22Rv1 (cell line): ENCODE measurements around the gene PARD3B.

Source experiments
- H3K27ac ChIP-seq: fragments of 450-650 bp; 2 replicates; pipeline ENCODE4 v1.5.1; 2017
- ZFX ChIP-seq: fragments of 450-650 bp; IDR thresholded peaks from 2 replicates; pipeline ENCODE4 v1.6.1; 2017; ENCODE audit warnings: antibody characterized with exemption, borderline replicate concordance
- TF ChIP-seq, protein P1 (sequence below): fragments of 450-650 bp; IDR thresholded peaks from 2 replicates; pipeline ENCODE4 v1.5.1; 2017; ENCODE audit warnings: mild to moderate bottlenecking

PARD3B gene

DNA sequence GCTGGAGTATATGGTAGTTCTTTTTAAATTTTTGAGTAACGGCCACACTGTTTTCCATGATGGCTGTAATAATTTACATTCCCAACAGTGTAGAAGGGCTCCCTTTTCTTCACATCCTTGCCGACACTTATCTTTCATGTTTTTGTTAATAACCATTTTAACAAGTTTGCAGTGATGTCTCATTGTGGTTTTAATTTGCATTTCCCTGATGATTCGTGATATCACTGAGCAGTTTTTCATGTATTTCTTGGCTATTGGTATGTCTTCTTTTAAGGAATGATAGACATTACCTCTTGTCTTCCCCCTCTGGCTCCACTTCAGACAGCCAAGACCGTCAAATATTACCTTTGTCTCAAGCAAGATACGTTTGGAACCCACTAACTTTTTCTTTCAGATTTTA, 765.9 kb downstream of the PARD3B start:
- TF ChIP-seq, protein P1, sequence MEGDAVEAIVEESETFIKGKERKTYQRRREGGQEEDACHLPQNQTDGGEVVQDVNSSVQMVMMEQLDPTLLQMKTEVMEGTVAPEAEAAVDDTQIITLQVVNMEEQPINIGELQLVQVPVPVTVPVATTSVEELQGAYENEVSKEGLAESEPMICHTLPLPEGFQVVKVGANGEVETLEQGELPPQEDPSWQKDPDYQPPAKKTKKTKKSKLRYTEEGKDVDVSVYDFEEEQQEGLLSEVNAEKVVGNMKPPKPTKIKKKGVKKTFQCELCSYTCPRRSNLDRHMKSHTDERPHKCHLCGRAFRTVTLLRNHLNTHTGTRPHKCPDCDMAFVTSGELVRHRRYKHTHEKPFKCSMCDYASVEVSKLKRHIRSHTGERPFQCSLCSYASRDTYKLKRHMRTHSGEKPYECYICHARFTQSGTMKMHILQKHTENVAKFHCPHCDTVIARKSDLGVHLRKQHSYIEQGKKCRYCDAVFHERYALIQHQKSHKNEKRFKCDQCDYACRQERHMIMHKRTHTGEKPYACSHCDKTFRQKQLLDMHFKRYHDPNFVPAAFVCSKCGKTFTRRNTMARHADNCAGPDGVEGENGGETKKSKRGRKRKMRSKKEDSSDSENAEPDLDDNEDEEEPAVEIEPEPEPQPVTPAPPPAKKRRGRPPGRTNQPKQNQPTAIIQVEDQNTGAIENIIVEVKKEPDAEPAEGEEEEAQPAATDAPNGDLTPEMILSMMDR: no peak
- no peak for TF ChIP-seq ZFX
- H3K27ac ChIP-seq: no peak overlapping the region

DNA sequence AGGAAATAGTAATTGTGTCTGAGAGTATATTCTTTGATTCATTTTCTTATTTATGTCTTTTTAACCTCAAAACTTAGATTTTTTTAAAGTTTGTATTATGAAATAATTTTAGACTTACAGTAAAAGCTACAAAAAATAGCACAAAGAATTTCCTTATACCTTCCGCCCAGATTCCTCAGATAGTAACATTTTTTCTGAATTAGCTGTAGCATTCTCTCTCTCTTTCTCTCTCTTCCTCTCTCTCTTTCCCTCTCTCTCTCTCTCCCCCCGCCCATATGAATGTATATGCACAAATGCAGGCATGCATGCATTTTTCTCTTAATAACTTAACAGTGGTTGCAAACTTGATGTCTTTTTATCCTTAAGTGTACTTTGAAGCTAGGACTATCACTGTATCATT, 776.0 kb downstream of the PARD3B start:
- TF ChIP-seq, protein P1: no peak
- TF ChIP-seq ZFX: no peak
- no peak overlapping the region for H3K27ac ChIP-seq

DNA sequence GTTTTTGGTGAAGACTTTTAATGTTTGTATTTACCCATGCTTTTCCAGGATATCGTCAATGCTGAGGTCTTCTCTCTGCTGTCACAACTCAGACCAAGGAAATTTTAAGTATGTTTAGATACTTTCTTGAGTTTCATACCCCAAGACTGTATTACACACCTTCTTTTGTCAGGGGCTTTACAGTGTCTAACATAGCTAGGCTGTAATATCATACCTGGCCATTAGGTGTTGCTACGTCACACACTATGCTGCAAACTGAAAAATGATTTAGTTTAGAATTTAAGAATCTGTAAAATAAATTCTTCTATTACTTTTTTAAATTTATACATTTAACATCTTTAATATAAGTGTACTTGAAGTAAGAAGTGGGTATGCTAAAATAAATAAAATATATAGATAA, 778.7 kb downstream of the PARD3B start:
- no peak for TF ChIP-seq ZFX
- TF ChIP-seq, protein P1: peak; percentile 45
- H3K27ac ChIP-seq: no peak overlapping the region

DNA sequence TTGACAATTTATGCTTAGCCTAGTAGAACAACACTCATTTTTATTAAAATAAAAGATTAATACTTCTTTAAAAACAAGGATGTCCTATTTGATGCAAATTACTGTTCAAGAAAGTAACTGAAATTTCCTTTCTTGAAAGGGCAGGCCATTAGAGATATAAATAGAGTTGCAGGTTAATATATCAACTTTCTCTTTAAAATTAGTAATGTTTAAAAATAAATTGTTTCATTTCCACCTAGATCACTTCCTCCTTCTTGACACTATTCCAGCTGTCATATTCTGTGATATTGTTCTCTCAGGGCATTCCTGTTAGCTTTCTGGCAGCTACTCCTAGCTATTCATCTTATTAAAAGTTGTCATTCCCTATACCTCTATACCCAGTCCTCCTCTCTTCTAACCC, 779.1 kb downstream of the PARD3B start:
- no peak overlapping the region for H3K27ac ChIP-seq
- TF ChIP-seq, protein P1: no peak
- TF ChIP-seq ZFX: no peak

DNA sequence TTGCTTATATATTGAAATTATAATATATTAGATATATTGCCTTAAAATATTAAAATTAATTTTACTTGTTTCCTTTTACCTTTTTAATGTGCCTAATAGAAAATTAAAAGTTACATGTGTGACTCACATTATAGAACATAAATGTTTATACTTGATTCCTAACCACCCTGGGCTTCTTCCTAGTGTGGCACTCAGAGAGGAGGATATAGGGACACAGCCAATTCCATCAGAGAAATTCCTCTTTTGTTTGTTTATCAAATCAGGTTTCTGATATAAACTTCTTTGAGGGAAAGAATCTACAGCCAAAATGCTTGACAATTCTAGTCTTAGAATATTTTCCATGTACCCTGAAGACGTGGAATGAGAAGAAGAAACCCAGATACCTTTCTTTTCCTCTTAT, 788.1 kb downstream of the PARD3B start:
- TF ChIP-seq ZFX: no peak
- TF ChIP-seq, protein P1: no peak
- H3K27ac ChIP-seq: no peak overlapping the region

DNA sequence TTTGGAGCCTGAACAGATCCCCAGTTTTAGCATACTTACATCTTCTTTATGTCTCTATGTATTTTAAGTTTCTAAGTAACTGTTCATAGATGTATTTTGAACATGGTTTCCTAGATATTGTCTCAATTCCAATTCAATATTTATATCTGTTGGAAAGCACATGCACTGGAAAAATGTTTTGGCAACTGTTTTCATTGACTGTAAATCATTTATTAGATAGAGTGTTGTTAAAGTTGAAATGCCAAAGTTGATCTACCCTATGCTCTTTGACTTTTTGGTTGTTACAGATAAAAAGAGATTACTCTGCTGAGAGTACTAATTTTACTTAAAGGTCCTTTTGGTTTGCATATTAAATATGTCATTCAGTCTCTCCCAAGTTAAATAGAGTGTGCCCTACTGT, 792.0 kb downstream of the PARD3B start:
- TF ChIP-seq, protein P1: no peak
- H3K27ac ChIP-seq: no peak overlapping the region

DNA sequence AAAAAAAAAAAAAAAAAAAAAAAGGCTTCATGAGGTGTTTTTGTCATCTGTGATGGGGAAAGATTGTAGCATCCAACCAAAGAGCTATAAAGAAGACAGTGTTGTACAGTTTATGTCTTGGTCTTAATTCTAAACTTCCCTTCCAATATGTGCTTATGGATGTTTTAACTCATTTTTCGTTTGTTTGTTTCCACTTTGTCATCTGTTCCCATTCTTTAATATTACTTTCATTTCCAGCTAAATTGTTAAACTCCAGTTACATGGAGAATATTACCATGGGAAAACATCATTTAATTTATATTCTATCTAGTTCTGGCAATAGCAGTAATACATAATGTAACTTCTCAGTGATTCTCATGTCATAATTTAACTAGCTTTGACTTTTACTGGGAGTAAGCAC, 792.9 kb downstream of the PARD3B start:
- H3K27ac ChIP-seq: no peak overlapping the region
- TF ChIP-seq, protein P1: no peak
- TF ChIP-seq ZFX: no peak
